K562 (cell line): ENCODE data around the gene PDE6B. TPM values are rescaled to one million over a fixed set of nuclear protein-coding genes. Genes with fewer than 3 reads are reported as not detected.

ENCODE experiments used
- ATAC-seq: fragments of 200-7000 bp; cut with Tn5 transposase; 3 replicates; pipeline ENCODE4 v1.9.1; 2020; ENCODE audit warnings: moderate library complexity
- BruUV-seq: library from RNA; stranded (reverse); fragments of 400-500 nt; replicated peaks from 2 replicates; lab custom pipeline; 2021; lab: Mats Ljungman, UMichigan
- CTCF ChIA-PET: fragments of 300-600 bp; formaldehyde crosslinking; extraction: SDS; loops from one replicate; lab custom pipeline; 2021; ENCODE audit warnings: low intra/inter-chr PET ratio; lab: Yijun Ruan, JAX
- POLR2A ChIA-PET: fragments of 300-600, 350-650 bp; sonication (Branson Sonifier 250); formaldehyde crosslinking; extraction: SDS; loops from one replicate; lab custom pipeline; 2021; ENCODE audit warnings: antibody characterized with exemption, inconsistent platforms; lab: Yijun Ruan, JAX
- DNase-seq, 4 experiments: peaks; one replicate each; pipeline versions ENCODE4 v3.0.0 to v3.0.0-alpha.2; 2011 to 2018; ENCODE audit warnings: low spot score in 3 of 4, mixed read lengths in 3 of 4; ENCODE audit errors: extremely low read depth in 1 of 4
- FAIRE-seq: peaks from 2 replicates; lab custom pipeline; 2011; peaks lifted over from hg19 to GRCh38; lab: Jason Lieb, UNC
- H2AFZ ChIP-seq: 2 replicates; pipeline ENCODE4 v1.6.0; 2011; ENCODE audit warnings: low read depth, low read length, control low read depth, inconsistent platforms
- H3K27ac ChIP-seq: fragments of 200-600 bp; 3 replicates; pipeline ENCODE4 v1.8.0; 2011; ENCODE audit warnings: low read depth, mild to moderate bottlenecking, control low read depth, inconsistent platforms, low read length, moderate library complexity, mixed read lengths; ENCODE audit errors: extremely low read depth
- H3K27me3 ChIP-seq, 2 experiments: fragments of 300-600 bp in 1 of 2; 2 replicates in 1 of 2; 3 replicates in 1 of 2; pipeline versions ENCODE4 v1.6.0 to v1.8.0; 2011; ENCODE audit warnings: inconsistent platforms in 2 of 2, low read length in 2 of 2, mild to moderate bottlenecking in 1 of 2, mixed read lengths in 1 of 2, moderate library complexity in 1 of 2; ENCODE audit not compliant: control insufficient read depth in 2 of 2, insufficient read depth in 2 of 2
- H3K36me3 ChIP-seq: fragments of 300-600 bp; 3 replicates; pipeline ENCODE4 v1.8.0; 2011; ENCODE audit warnings: mild to moderate bottlenecking, low read length, inconsistent platforms; ENCODE audit not compliant: control insufficient read depth, insufficient read depth
- H3K4me1 ChIP-seq, 2 experiments: fragments of 200-600 bp in 1 of 2; replicated peaks in 1 of 2; 2 replicates in 1 of 2; 3 replicates in 1 of 2; pipeline versions ENCODE4 v1.5.1 to v1.8.0; 2011; ENCODE audit warnings: inconsistent platforms in 2 of 2, low read length in 2 of 2, mild to moderate bottlenecking in 1 of 2, mixed read lengths in 1 of 2, moderate library complexity in 1 of 2; ENCODE audit not compliant: control insufficient read depth in 2 of 2, insufficient read depth in 2 of 2
- H3K4me2 ChIP-seq: 2 replicates; pipeline ENCODE4 v1.6.1; 2011; ENCODE audit warnings: low read length, control low read depth, inconsistent platforms, mixed read lengths; ENCODE audit not compliant: insufficient read depth
- H3K4me3 ChIP-seq: fragments of 200-600 bp; sonication (generic), shearing (Covaris generic); 2 replicates; pipeline ENCODE4 v1.5.1; 2016; ENCODE audit warnings: control low read depth, inconsistent platforms
- H3K79me2 ChIP-seq: fragments of 200-600 bp; 3 replicates; pipeline ENCODE4 v1.8.0; 2011; ENCODE audit warnings: low read length, inconsistent platforms; ENCODE audit not compliant: control insufficient read depth, insufficient read depth
- H3K9ac ChIP-seq, 2 experiments: 2 replicates each; pipeline versions ENCODE4 v1.6.0 to v1.6.1; 2011; ENCODE audit warnings: low read depth in 2 of 2, low read length in 2 of 2, control low read depth in 1 of 2, inconsistent platforms in 1 of 2, mild to moderate bottlenecking in 1 of 2, mixed read lengths in 1 of 2; ENCODE audit not compliant: insufficient read depth in 1 of 2
- H3K9me1 ChIP-seq: one replicate; pipeline ENCODE4 v1.6.0; 2011; ENCODE audit warnings: inconsistent platforms, mild to moderate bottlenecking, low read length, moderate library complexity; ENCODE audit not compliant: control insufficient read depth, insufficient read depth
- H3K9me3 ChIP-seq: replicated peaks from 2 replicates; pipeline ENCODE4 v1.5.1; 2011; ENCODE audit warnings: low read depth, low read length, inconsistent platforms; ENCODE audit not compliant: control insufficient read depth, insufficient read depth
- H4K20me1 ChIP-seq: replicated peaks from 2 replicates; pipeline ENCODE4 v1.6.1; 2011; ENCODE audit warnings: low read length, inconsistent platforms, mixed read lengths; ENCODE audit not compliant: control insufficient read depth, insufficient read depth
- C11orf30 ChIP-seq: fragments of 450-650 bp; IDR thresholded peaks from 2 replicates; pipeline ENCODE4 v1.6.1; 2016; ENCODE audit warnings: low read depth, mild to moderate bottlenecking
- CSDE1 ChIP-seq, 2 experiments: fragments of 450-650 bp; IDR thresholded peaks; 2 replicates each; pipeline ENCODE4 v1.6.1; 2016; ENCODE audit warnings: mild to moderate bottlenecking in 1 of 2
- HDAC2 ChIP-seq: fragments of 450-650 bp; IDR thresholded peaks from 2 replicates; pipeline ENCODE4 v1.6.1; 2016; ENCODE audit warnings: mild to moderate bottlenecking
- KHSRP ChIP-seq: fragments of 450-650 bp; IDR thresholded peaks from 2 replicates; pipeline ENCODE4 v1.6.1; 2017
- MIER1 ChIP-seq: fragments of 450-650 bp; IDR thresholded peaks from 2 replicates; pipeline ENCODE4 v1.6.1; 2016; ENCODE audit warnings: antibody characterized with exemption, mild to moderate bottlenecking, low read depth
- SRSF1 ChIP-seq: fragments of 200-400 bp; formaldehyde crosslinking; IDR thresholded peaks from 2 replicates; pipeline ENCODE4 v1.6.1; 2017; ENCODE audit warnings: mild to moderate bottlenecking, low read depth, low read length, moderate library complexity
- TAF9B ChIP-seq: fragments of 450-650 bp; IDR thresholded peaks from 2 replicates; pipeline ENCODE4 v1.6.1; 2018; ENCODE audit warnings: mild to moderate bottlenecking; ENCODE audit not compliant: partially characterized antibody
- TGIF2 ChIP-seq: sonication (generic); formaldehyde crosslinking; IDR thresholded peaks from 2 replicates; pipeline ENCODE4 v1.8.1; 2022; ENCODE audit warnings: mild to moderate bottlenecking, missing genetic modification reagents, moderate library complexity
- ZFP36 ChIP-seq: fragments of 150-350 bp; IDR thresholded peaks from 2 replicates; pipeline ENCODE4 v1.6.1; 2018; ENCODE audit warnings: low read length, low read depth; ENCODE audit not compliant: partially characterized antibody
- ZNF311 ChIP-seq: fragments of 250-450 bp; sonication (Bioruptor Pico); IDR thresholded peaks from 2 replicates; pipeline ENCODE4 v1.4.0; 2020; ENCODE audit warnings: mild to moderate bottlenecking, moderate library complexity
- ZNF551 ChIP-seq: fragments of 250-450 bp; sonication (Bioruptor Pico); IDR thresholded peaks from 2 replicates; pipeline ENCODE4 v1.5.0; 2021; ENCODE audit warnings: mild to moderate bottlenecking, moderate library complexity
- WGBS: fragments of 100-300 bp; shearing (Covaris generic); methylation state at CpG from one replicate; pipeline ENCODE4 v1.1.6; 2016; ENCODE audit warnings: low coverage, mixed read lengths; ENCODE audit not compliant: insufficient coverage; ENCODE audit errors: missing lambda C conversion rate; 5-methylcytosine and 5-hydroxymethylcytosine counted together
- in situ Hi-C: fragments of 300-500 bp; cut with MboI; formaldehyde crosslinking; loops from 4 replicates; pipeline ENCODE4 v1.15.0; 2018; ENCODE audit warnings: inconsistent platforms, mixed read lengths
- intact Hi-C: fragments of 100-400 bp; cut with micrococcal nuclease; formaldehyde crosslinking; loops from 2 replicates; pipeline ENCODE4 v1.14.2; 2022
- polyA plus RNA-seq, 8 experiments: library from polyadenylated mRNA; depleted of rRNA in 4 of 8; stranded (reverse) in 5 of 8; unstranded in 3 of 8; fragments of >200 nt; fragmentation: Nextera tagmentation in 2 of 8; fragmentation: Illumina TruSeq in 1 of 8; extraction: Ambion mirVana in 2 of 8; extraction: Trizol in 1 of 8; gene quantifications; 2 replicates each; pipeline versions ENCODE4 v1.2.1 to v1.2.3, GENCODE V29; 2011 to 2014; ENCODE audit warnings: inconsistent platforms in 1 of 8, missing spikeins in 1 of 8
- total RNA-seq, 7 experiments: library from RNA; depleted of rRNA in 6 of 7; stranded (reverse); fragments of >200 nt in 6 of 7; fragmentation: Illumina TruSeq in 2 of 7; extraction: Trizol in 2 of 7; gene quantifications; 2 replicates each; pipeline versions ENCODE4 v1.2.1 to v1.2.3, GENCODE V29; 2011 to 2021; ENCODE audit warnings: low replicate concordance in 1 of 7
- TF ChIP-seq, protein P1 (sequence below), 2 experiments: fragments of 450-650 bp; formaldehyde crosslinking in 1 of 2; IDR thresholded peaks; 2 replicates each; pipeline versions ENCODE4 v1.4.0 to v1.6.1; 2014 to 2020; ENCODE audit warnings: mild to moderate bottlenecking in 2 of 2, borderline replicate concordance in 1 of 2, low read depth in 1 of 2
- TF ChIP-seq, protein P2 (sequence below): fragments of 250-450 bp; sonication (Bioruptor Pico); IDR thresholded peaks from 2 replicates; pipeline ENCODE4 v1.8.0; 2022; ENCODE audit warnings: inconsistent platforms, mild to moderate bottlenecking, moderate library complexity, borderline replicate concordance

The PDE6B gene
- total and polyA plus RNA-seq, 9 of the 15 experiments (the other 6 are each of a cell fraction or from before 2014, with no cell fraction given) = 0.04 TPM; not detected in 8

DNA sequence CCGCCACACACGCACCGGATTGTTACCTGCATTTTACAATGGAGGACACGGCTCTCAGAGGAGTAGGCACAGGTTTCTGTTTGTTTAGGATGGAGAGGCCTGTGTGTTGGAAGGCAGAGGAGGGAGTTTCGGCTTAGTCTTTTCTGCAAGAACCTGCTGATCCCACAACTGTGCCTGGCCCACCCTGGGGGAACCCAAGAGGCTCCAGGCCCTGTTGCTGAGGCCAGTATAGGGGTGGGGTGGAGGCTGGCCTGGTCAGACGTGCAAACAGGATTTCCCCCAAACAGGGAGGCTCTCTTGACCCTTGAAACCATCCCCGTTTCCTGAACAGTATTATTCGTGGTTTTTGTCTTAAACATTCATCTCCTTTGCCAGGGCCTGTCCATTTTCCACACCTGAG lies 64.3 kb downstream of the PDE6B start:
- H3K9me3 ChIP-seq = no peaks in the 10 kb centered on the region
- H3K4me2 ChIP-seq = no peak overlapping the region
- peaks cover 21 to 61% of the 10 kb centered on the region in 2 experiments for H3K4me1 ChIP-seq
- no peak overlapping the region for H3K4me3 ChIP-seq
- H2AFZ ChIP-seq = no peak overlapping the region
- DNase-seq (no peak), FAIRE-seq (no peak), ATAC-seq (no peak)
- WGBS = 60% methylated on average over 7 of the region's 8 CpGs
- peak overlapping the region in 1 of 2 experiments; percentile 80; a peak in 2 of 4 replicates for H3K9ac ChIP-seq
- ChIA-PET CTCF (no interaction called here), POLR2A (interaction anchor here (1.0 to 1.3 kb wide), 2 partner anchors 8 to 11 kb away, joined by 4 read pairs; no protein-coding TSS in a partner anchor)
- intact Hi-C loops (loop anchor here (10.0 kb wide), 2 partner anchors 45 to 295 kb away; partner anchors contain the start of gene IDUA), in situ Hi-C loops (no loop called here)
- H4K20me1 ChIP-seq = no peaks in the 10 kb centered on the region
- peaks cover 7% of the 10 kb centered on the region; the same call in 2 of the 3 replicates for H3K79me2 ChIP-seq
- no TSS peak for BruUV-seq
- H3K36me3 ChIP-seq = no peaks in the 10 kb centered on the region
- no peaks in the 10 kb centered on the region for H3K9me1 ChIP-seq
- no peak overlapping the region for H3K27ac ChIP-seq
- TF ChIP-seq, protein P1, sequence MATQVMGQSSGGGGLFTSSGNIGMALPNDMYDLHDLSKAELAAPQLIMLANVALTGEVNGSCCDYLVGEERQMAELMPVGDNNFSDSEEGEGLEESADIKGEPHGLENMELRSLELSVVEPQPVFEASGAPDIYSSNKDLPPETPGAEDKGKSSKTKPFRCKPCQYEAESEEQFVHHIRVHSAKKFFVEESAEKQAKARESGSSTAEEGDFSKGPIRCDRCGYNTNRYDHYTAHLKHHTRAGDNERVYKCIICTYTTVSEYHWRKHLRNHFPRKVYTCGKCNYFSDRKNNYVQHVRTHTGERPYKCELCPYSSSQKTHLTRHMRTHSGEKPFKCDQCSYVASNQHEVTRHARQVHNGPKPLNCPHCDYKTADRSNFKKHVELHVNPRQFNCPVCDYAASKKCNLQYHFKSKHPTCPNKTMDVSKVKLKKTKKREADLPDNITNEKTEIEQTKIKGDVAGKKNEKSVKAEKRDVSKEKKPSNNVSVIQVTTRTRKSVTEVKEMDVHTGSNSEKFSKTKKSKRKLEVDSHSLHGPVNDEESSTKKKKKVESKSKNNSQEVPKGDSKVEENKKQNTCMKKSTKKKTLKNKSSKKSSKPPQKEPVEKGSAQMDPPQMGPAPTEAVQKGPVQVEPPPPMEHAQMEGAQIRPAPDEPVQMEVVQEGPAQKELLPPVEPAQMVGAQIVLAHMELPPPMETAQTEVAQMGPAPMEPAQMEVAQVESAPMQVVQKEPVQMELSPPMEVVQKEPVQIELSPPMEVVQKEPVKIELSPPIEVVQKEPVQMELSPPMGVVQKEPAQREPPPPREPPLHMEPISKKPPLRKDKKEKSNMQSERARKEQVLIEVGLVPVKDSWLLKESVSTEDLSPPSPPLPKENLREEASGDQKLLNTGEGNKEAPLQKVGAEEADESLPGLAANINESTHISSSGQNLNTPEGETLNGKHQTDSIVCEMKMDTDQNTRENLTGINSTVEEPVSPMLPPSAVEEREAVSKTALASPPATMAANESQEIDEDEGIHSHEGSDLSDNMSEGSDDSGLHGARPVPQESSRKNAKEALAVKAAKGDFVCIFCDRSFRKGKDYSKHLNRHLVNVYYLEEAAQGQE (IDR thresholded peaks at IDR 0.05; ENCODE audit: borderline replicate concordance) = no peak
- TF ChIP-seq, protein P1 (CRISPR knock-in tag; IDR thresholded peaks at IDR 0.05; ENCODE audit: low read depth) = no peak
- TF ChIP-seq, protein P2, sequence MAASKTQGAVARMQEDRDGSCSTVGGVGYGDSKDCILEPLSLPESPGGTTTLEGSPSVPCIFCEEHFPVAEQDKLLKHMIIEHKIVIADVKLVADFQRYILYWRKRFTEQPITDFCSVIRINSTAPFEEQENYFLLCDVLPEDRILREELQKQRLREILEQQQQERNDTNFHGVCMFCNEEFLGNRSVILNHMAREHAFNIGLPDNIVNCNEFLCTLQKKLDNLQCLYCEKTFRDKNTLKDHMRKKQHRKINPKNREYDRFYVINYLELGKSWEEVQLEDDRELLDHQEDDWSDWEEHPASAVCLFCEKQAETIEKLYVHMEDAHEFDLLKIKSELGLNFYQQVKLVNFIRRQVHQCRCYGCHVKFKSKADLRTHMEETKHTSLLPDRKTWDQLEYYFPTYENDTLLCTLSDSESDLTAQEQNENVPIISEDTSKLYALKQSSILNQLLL = no peak
- TF ChIP-seq MIER1 = no peak
- no peak for TF ChIP-seq ZNF311 (CRISPR knock-in tag)
- no peak for TF ChIP-seq TAF9B
- TF ChIP-seq TGIF2 = no peak
- no peak for TF ChIP-seq SRSF1
- no peak for TF ChIP-seq C11orf30
- no peak for TF ChIP-seq KHSRP
- no peak for TF ChIP-seq ZNF551 (CRISPR knock-in tag)
- no peak for TF ChIP-seq ZFP36
- TF ChIP-seq HDAC2 = no peak
- no peak for TF ChIP-seq CSDE1 (IDR thresholded peaks at IDR 0.05)
- no peaks in the 10 kb centered on the region for H3K27me3 ChIP-seq
